GM12878 (cell line): ENCODE results near the gene EPN1. TPM values are rescaled to one million over a fixed set of nuclear protein-coding genes. Genes with fewer than 3 reads are reported as not detected.

Experiments
- JUND ChIP-seq: IDR thresholded peaks from 2 replicates; pipeline ENCODE4 v1.6.1; 2012; ENCODE audit warnings: low read depth, mild to moderate bottlenecking, low read length, improper control_type of control experiment, moderate library complexity
- NFIC ChIP-seq: IDR thresholded peaks from 2 replicates; pipeline ENCODE4 v1.6.1; 2012; ENCODE audit warnings: low read depth, mild to moderate bottlenecking, inconsistent platforms, low read length, moderate library complexity
- PBX3 ChIP-seq: IDR thresholded peaks from 2 replicates; pipeline ENCODE4 v1.6.1; 2011; ENCODE audit warnings: mild to moderate bottlenecking, low read depth, low read length, moderate library complexity; ENCODE audit not compliant: insufficient replicate concordance
- POU2F2 ChIP-seq: IDR thresholded peaks from 3 replicates; pipeline ENCODE4 v1.6.1; 2011; ENCODE audit warnings: low read depth, mild to moderate bottlenecking, low read length, borderline replicate concordance
- RUNX3 ChIP-seq: IDR thresholded peaks from 2 replicates; pipeline ENCODE4 v1.6.1; 2012; ENCODE audit warnings: low read length, inconsistent platforms
- SIN3A ChIP-seq: IDR thresholded peaks from 2 replicates; pipeline ENCODE4 v1.6.1; 2012; ENCODE audit warnings: low read depth, low read length, improper control_type of control experiment
- SMAD5 ChIP-seq: IDR thresholded peaks from 2 replicates; pipeline ENCODE4 v1.6.1; 2016; ENCODE audit warnings: antibody characterized with exemption, low read depth
- SMARCA5 ChIP-seq: fragments of 450-650 bp; IDR thresholded peaks from 2 replicates; pipeline ENCODE4 v1.6.1; 2017; ENCODE audit warnings: mild to moderate bottlenecking
- SRF ChIP-seq, 2 experiments: IDR thresholded peaks; 2 replicates each; pipeline ENCODE4 v1.6.1; 2011; ENCODE audit warnings: low read depth in 2 of 2, low read length in 2 of 2, mild to moderate bottlenecking in 1 of 2, moderate library complexity in 1 of 2
- TBL1XR1 ChIP-seq: IDR thresholded peaks from 2 replicates; pipeline ENCODE4 v1.6.1; 2012; ENCODE audit warnings: low read depth, low read length, improper control_type of control experiment
- YY1 ChIP-seq: IDR thresholded peaks from 2 replicates; pipeline ENCODE4 v1.6.1; 2011; ENCODE audit warnings: low read depth, mild to moderate bottlenecking, low read length
- polyA plus RNA-seq, 11 experiments: library from polyadenylated mRNA; depleted of rRNA in 4 of 11; unstranded in 6 of 11; stranded (reverse) in 5 of 11; fragments of >200 nt; fragmentation: Nextera tagmentation in 4 of 11; fragmentation: Illumina TruSeq in 1 of 11; extraction: Ambion mirVana in 4 of 11; extraction: Trizol in 1 of 11; gene quantifications; 1 replicate in 1 of 11; 2 replicates in 10 of 11; pipeline versions ENCODE4 v1.2.1 to v1.2.3, GENCODE V29; 2011 to 2016; ENCODE audit warnings: inconsistent platforms in 2 of 11, missing spikeins in 2 of 11, low read depth in 1 of 11
- total RNA-seq, 4 experiments: library from RNA; depleted of rRNA in 3 of 4; stranded (reverse); fragments of >200 nt in 3 of 4; fragmentation: Illumina TruSeq in 1 of 4; extraction: Trizol in 1 of 4; gene quantifications; 2 replicates each; pipeline versions ENCODE4 v1.2.1 to v1.2.3, GENCODE V29; 2013 to 2021
- TF ChIP-seq, protein P1 (sequence below): IDR thresholded peaks from 2 replicates; pipeline ENCODE4 v1.6.1; 2011; ENCODE audit warnings: low read depth, low read length, improper control_type of control experiment, borderline replicate concordance
- TF ChIP-seq, protein P2 (sequence below): IDR thresholded peaks from 2 replicates; pipeline ENCODE4 v1.6.1; 2012; ENCODE audit warnings: low read depth, low read length, improper control_type of control experiment

Gene EPN1
- total and polyA plus RNA-seq, 10 of the 15 experiments (the other 5 are each of a cell fraction or from before 2014, with no cell fraction given): 0.11 to 88.5 (median 10.6) TPM

- TF ChIP-seq SIN3A (no peak), SMARCA5 (no peak), TBL1XR1 (no peak), SMAD5 (0 out of 2 replicates have a peak, but pooled peaks have one; percentile 37), NFIC (no peak), RUNX3 (0 out of 2 replicates have a peak, but pooled peaks have one; percentile 23), JUND (no peak), POU2F2 (no peak; the same call in 2 of the 3 replicates), PBX3 (peak; percentile 5), SRF (IDR thresholded peaks at IDR 0.05; ENCODE audit: low read depth in 2 of 2, low read length in 2 of 2) (peak in 1 of 2 experiments; percentile 64; a peak in 1 of 4 replicates), YY1 (0 out of 2 replicates have a peak, but pooled peaks have one; percentile 17)
- TF ChIP-seq, protein P1, sequence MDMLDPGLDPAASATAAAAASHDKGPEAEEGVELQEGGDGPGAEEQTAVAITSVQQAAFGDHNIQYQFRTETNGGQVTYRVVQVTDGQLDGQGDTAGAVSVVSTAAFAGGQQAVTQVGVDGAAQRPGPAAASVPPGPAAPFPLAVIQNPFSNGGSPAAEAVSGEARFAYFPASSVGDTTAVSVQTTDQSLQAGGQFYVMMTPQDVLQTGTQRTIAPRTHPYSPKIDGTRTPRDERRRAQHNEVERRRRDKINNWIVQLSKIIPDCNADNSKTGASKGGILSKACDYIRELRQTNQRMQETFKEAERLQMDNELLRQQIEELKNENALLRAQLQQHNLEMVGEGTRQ: no peak
- TF ChIP-seq, protein P2, sequence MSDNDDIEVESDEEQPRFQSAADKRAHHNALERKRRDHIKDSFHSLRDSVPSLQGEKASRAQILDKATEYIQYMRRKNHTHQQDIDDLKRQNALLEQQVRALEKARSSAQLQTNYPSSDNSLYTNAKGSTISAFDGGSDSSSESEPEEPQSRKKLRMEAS: no peak
- TF ChIP-seq, all 136 proteins: peak for 12
Observed at GRCh38 chr19:55641426-55642152, 33.4 kb upstream of the EPN1 start (continued).
